HepG2 (cell line): ENCODE data around the gene CGREF1. TPM values are rescaled to one million over a fixed set of nuclear protein-coding genes. Genes with fewer than 3 reads are reported as not detected.
A peak's percentile ranks its signal among the peaks of the same experiment; 100 is the strongest.

Experiments used
- ATAC-seq: fragments of 200-7000 bp; cut with Tn5 transposase; 3 replicates; pipeline ENCODE4 v1.9.1; 2020; ENCODE audit warnings: mild to moderate bottlenecking, moderate library complexity
- BruUV-seq: library from RNA; stranded (reverse); fragments of 400-500 nt; replicated peaks from 2 replicates; lab custom pipeline; 2021; lab: Mats Ljungman, UMichigan
- CTCF ChIA-PET: fragments of 300-600 bp; formaldehyde crosslinking; extraction: SDS; loops from one replicate; lab custom pipeline; 2021; ENCODE audit warnings: low total read pairs, inconsistent platforms, low intra/inter-chr PET ratio; lab: Yijun Ruan, JAX
- POLR2A ChIA-PET: fragments of 350-600 bp; sonication (Branson Sonifier 250); formaldehyde crosslinking; loops from one replicate; lab custom pipeline; 2020; ENCODE audit warnings: antibody characterized with exemption, inconsistent platforms; lab: Yijun Ruan, JAX
- DNase-seq: peaks from one replicate; pipeline ENCODE4 v3.0.0-alpha.2; 2015; ENCODE audit warnings: low spot score
- FAIRE-seq: peaks from 3 replicates; lab custom pipeline; 2011; peaks lifted over from hg19 to GRCh38; lab: Jason Lieb, UNC
- H2AFZ ChIP-seq: one replicate; pipeline ENCODE4 v1.6.1; 2011; ENCODE audit warnings: low read length, inconsistent platforms
- H3K27ac ChIP-seq: fragments of 300-600 bp; 3 replicates; pipeline ENCODE4 v1.8.0; 2011; ENCODE audit warnings: mixed run types, mild to moderate bottlenecking, mixed read lengths, low read length, inconsistent platforms; ENCODE audit not compliant: insufficient read depth; ENCODE audit errors: extremely low read length
- H3K27me3 ChIP-seq, 2 experiments: fragments of 200-600 bp in 1 of 2; 2 replicates in 1 of 2; 3 replicates in 1 of 2; pipeline versions ENCODE4 v1.6.0 to v1.8.0; 2011; ENCODE audit warnings: low read length in 2 of 2, mild to moderate bottlenecking in 2 of 2, moderate library complexity in 2 of 2, inconsistent platforms in 1 of 2; ENCODE audit not compliant: insufficient read depth in 2 of 2, control insufficient read depth in 1 of 2
- H3K36me3 ChIP-seq, 2 experiments: fragments of 200-600 bp in 1 of 2; replicated peaks in 1 of 2; 2 replicates in 1 of 2; 3 replicates in 1 of 2; pipeline versions ENCODE4 v1.5.1 to v1.8.0; 2011; ENCODE audit warnings: low read length in 2 of 2, inconsistent platforms in 1 of 2; ENCODE audit not compliant: insufficient read depth in 2 of 2, control insufficient read depth in 1 of 2
- H3K4me1 ChIP-seq: 2 replicates; pipeline ENCODE4 v1.5.1; 2012; ENCODE audit warnings: low read length, inconsistent platforms; ENCODE audit not compliant: insufficient read depth
- H3K4me2 ChIP-seq: 2 replicates; pipeline ENCODE4 v1.6.0; 2011; ENCODE audit warnings: low read depth, low read length, inconsistent platforms
- H3K4me3 ChIP-seq, 3 experiments: fragments of 200-600 bp in 1 of 3; sonication (generic), shearing (Covaris generic) in 1 of 3; replicated peaks in 1 of 3; 2 replicates each; pipeline ENCODE4 v1.5.1; 2011 to 2016; ENCODE audit warnings: low read length in 3 of 3, inconsistent platforms in 2 of 3, low read depth in 2 of 3, mild to moderate bottlenecking in 2 of 3, control low read depth in 1 of 3, mixed read lengths in 1 of 3; ENCODE audit not compliant: insufficient read depth in 1 of 3
- H3K79me2 ChIP-seq: one replicate; pipeline ENCODE4 v1.6.1; 2011; ENCODE audit warnings: low read length, inconsistent platforms; ENCODE audit not compliant: insufficient read depth
- H3K9ac ChIP-seq: 2 replicates; pipeline ENCODE4 v1.6.0; 2011; ENCODE audit warnings: mild to moderate bottlenecking, low read depth, low read length, inconsistent platforms; ENCODE audit not compliant: insufficient read depth
- H3K9me3 ChIP-seq: 2 replicates; pipeline ENCODE4 v1.5.1; 2012; ENCODE audit warnings: mild to moderate bottlenecking, low read length
- H4K20me1 ChIP-seq: 2 replicates; pipeline ENCODE4 v1.6.0; 2011; ENCODE audit warnings: inconsistent platforms, mild to moderate bottlenecking, low read length, moderate library complexity; ENCODE audit not compliant: insufficient read depth
- GABPB1 ChIP-seq: IDR thresholded peaks from 2 replicates; pipeline ENCODE4 v1.6.1; 2016; ENCODE audit warnings: mild to moderate bottlenecking, missing genetic modification reagents, moderate library complexity, missing compliant biosample characterization
- HINFP ChIP-seq: sonication (generic); formaldehyde crosslinking; IDR thresholded peaks from 2 replicates; pipeline ENCODE4 v1.4.0; 2020; ENCODE audit warnings: low read depth, mild to moderate bottlenecking, missing genetic modification reagents
- MLXIP ChIP-seq: sonication (generic); formaldehyde crosslinking; IDR thresholded peaks from 2 replicates; pipeline ENCODE4 v1.9.0; 2021; ENCODE audit warnings: missing genetic modification reagents, borderline replicate concordance
- POLR2AphosphoS5 ChIP-seq: IDR thresholded peaks from 2 replicates; pipeline ENCODE4 v1.6.1; 2012; ENCODE audit warnings: low read depth, low read length
- RCOR2 ChIP-seq: IDR thresholded peaks from 2 replicates; pipeline ENCODE4 v1.6.1; 2016; ENCODE audit warnings: missing biosample characterization, missing genetic modification reagents
- SP140L ChIP-seq: sonication (generic); formaldehyde crosslinking; IDR thresholded peaks from 2 replicates; pipeline ENCODE4 v1.4.0; 2020; ENCODE audit warnings: missing genetic modification reagents, borderline replicate concordance
- SRY ChIP-seq: sonication (generic); formaldehyde crosslinking; IDR thresholded peaks from 2 replicates; pipeline ENCODE4 v1.8.0; 2022; ENCODE audit warnings: mild to moderate bottlenecking, missing genetic modification reagents
- ZBTB43 ChIP-seq: sonication (generic); formaldehyde crosslinking; conservative IDR thresholded peaks from 2 replicates; pipeline ENCODE4 v1.4.0; 2020; ENCODE audit warnings: missing genetic modification reagents
- ZNF350 ChIP-seq: sonication (generic); formaldehyde crosslinking; IDR thresholded peaks from 2 replicates; pipeline ENCODE4 v1.4.0; 2020; ENCODE audit warnings: mild to moderate bottlenecking, low read depth, missing genetic modification reagents, borderline replicate concordance
- ZNF644 ChIP-seq: IDR thresholded peaks from 2 replicates; pipeline ENCODE4 v1.6.1; 2016; ENCODE audit warnings: low read depth
- ZNF749 ChIP-seq: sonication (generic); formaldehyde crosslinking; IDR thresholded peaks from 2 replicates; pipeline ENCODE4 v1.8.0; 2022; ENCODE audit warnings: mild to moderate bottlenecking, missing genetic modification reagents, moderate library complexity, borderline replicate concordance
- WGBS: methylation state at CpG from one replicate; pipeline ENCODE4 v1.1.6; 2017; ENCODE audit warnings: low lambda C conversion rate; 5-methylcytosine and 5-hydroxymethylcytosine counted together
- in situ Hi-C: cut with HindIII; loops from 2 replicates; pipeline ENCODE4 v1.10.0; 2017; ENCODE audit warnings: low pct_unique_long_range_greater_than_20kb; ENCODE audit not compliant: extremely low pct_ligation_motif_present
- intact Hi-C: fragments of 100-400 bp; cut with micrococcal nuclease; formaldehyde crosslinking; loops from one replicate; pipeline ENCODE4 v1.10.0; 2022; ENCODE audit not compliant: unreplicated experiment
- polyA plus RNA-seq, 8 experiments: library from polyadenylated mRNA; depleted of rRNA in 3 of 8; stranded (reverse) in 7 of 8; unstranded in 1 of 8; fragments of >200 nt; fragmentation: Illumina TruSeq in 4 of 8; extraction: Trizol in 4 of 8; gene quantifications; 2 replicates each; pipeline versions ENCODE4 v1.2.1 to v1.2.3, GENCODE V29; 2011 to 2016; ENCODE audit warnings: low read depth in 4 of 8, missing spikeins in 1 of 8, mixed read lengths in 1 of 8; ENCODE audit not compliant: insufficient read depth in 1 of 8
- total RNA-seq, 5 experiments: library from RNA; depleted of rRNA; stranded (reverse); fragments of >200 nt; fragmentation: Illumina TruSeq; extraction: Trizol; gene quantifications; 2 replicates each; pipeline ENCODE4 v1.2.3, GENCODE V29; 2016; ENCODE audit warnings: low read depth in 1 of 5
- TF ChIP-seq, protein P1 (sequence below): sonication (generic); formaldehyde crosslinking; IDR thresholded peaks from 2 replicates; pipeline ENCODE4 v1.5.0; 2020; ENCODE audit warnings: missing genetic modification reagents

Gene CGREF1
- total and polyA plus RNA-seq, 2 of the 13 experiments (the other 11 are each of a cell fraction or from before 2014, with no cell fraction given), result 13.9 to 23.4 TPM

- in situ Hi-C loops, result loop anchor here (5.0 kb wide), 2 partner anchors 101 to 186 kb away; partner anchors contain the start of gene TRIM54
- peak overlapping the region; percentile 33 to 61 (median 35); a peak in 5 of 6 replicates for H3K4me3 ChIP-seq
- POLR2A ChIA-PET, result interaction anchor here (0.6 to 4.5 kb wide), 25 partner anchors 9 to 197 kb away, joined by 3 to 40 read pairs (median 4); partner anchors contain the start of genes ABHD1, AGBL5, EMILIN1 and KHK
- WGBS, result 16% methylated on average over 16 of the region's 18 CpGs
- H3K27me3 ChIP-seq, result no peaks in the 10 kb centered on the region
- peaks cover 25% of the 10 kb centered on the region for H3K79me2 ChIP-seq
- CTCF ChIA-PET, result interaction anchor here (1.6 kb wide), 1 partner anchor 184 kb away, joined by 5 read pairs; no protein-coding TSS in a partner anchor
- FAIRE-seq (peak; percentile 95), DNase-seq (peak; percentile 97), ATAC-seq (peak; percentile 64)
- no peaks in the 10 kb centered on the region for H3K9me3 ChIP-seq
- intact Hi-C loops, result loop anchor here (5.0 kb wide), 2 partner anchors 116 to 196 kb away; partner anchors contain the start of genes ATRAID and SLC5A6
- peak overlapping the region; percentile 96 for H3K4me2 ChIP-seq
- H3K27ac ChIP-seq, result peak overlapping the region; percentile 97
- H3K9ac ChIP-seq, result peak overlapping the region; percentile 79
- no peak overlapping the region for H2AFZ ChIP-seq
- H4K20me1 ChIP-seq, result no peaks in the 10 kb centered on the region
- peaks cover 4 to 42% of the 10 kb centered on the region in 2 experiments for H3K36me3 ChIP-seq
- no TSS peak for BruUV-seq
- peaks cover 62% of the 10 kb centered on the region for H3K4me1 ChIP-seq
- peak; percentile 10; the same call in 1 of the 2 replicates for TF ChIP-seq SP140L (CRISPR knock-in tag)
- peak; percentile 88; the same call in 1 of the 2 replicates for TF ChIP-seq ZNF644
- TF ChIP-seq, protein P1, sequence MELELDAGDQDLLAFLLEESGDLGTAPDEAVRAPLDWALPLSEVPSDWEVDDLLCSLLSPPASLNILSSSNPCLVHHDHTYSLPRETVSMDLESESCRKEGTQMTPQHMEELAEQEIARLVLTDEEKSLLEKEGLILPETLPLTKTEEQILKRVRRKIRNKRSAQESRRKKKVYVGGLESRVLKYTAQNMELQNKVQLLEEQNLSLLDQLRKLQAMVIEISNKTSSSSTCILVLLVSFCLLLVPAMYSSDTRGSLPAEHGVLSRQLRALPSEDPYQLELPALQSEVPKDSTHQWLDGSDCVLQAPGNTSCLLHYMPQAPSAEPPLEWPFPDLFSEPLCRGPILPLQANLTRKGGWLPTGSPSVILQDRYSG, result peak; percentile 69; the same call in 1 of the 2 replicates
- TF ChIP-seq GABPB1 (CRISPR knock-in tag), result peak; percentile 56
- TF ChIP-seq ZNF350 (CRISPR knock-in tag), result peak; percentile 97
- TF ChIP-seq HINFP (CRISPR knock-in tag), result peak; percentile 55; the same call in 1 of the 2 replicates
- peak; percentile 98 for TF ChIP-seq ZBTB43 (CRISPR knock-in tag)
- peak; percentile 76; the same call in 1 of the 2 replicates for TF ChIP-seq ZNF749
- no peak; the same call in 1 of the 2 replicates for TF ChIP-seq MLXIP (CRISPR knock-in tag)
- peak; percentile 50; the same call in 1 of the 2 replicates for TF ChIP-seq POLR2AphosphoS5
- TF ChIP-seq SRY, result peak; percentile 63; the same call in 1 of the 2 replicates
- TF ChIP-seq RCOR2 (CRISPR knock-in tag), result peak; percentile 92
Observed at GRCh38 chr2:27095745-27096651, 22.9 kb downstream of the CGREF1 start.
